NCI-H1092 treated with DMSO at 0.1 percent for 48 hours (cell line): Measurements from ENCODE around the gene PIK3CG.
"Not testable (repeated sequence)": the region's sequence is repeated elsewhere in the genome, so short reads cannot be mapped to it uniquely, and the experiment has no call there.

Experiments used
- DNase-seq: peaks from one replicate; lab custom pipeline; 2025; lab: John Stamatoyannopoulos, UW

Gene PIK3CG

GRCh38 chr7:106938803-106939202 is 73.7 kb downstream of the PIK3CG start:
- DNase-seq = no peak

DNA sequence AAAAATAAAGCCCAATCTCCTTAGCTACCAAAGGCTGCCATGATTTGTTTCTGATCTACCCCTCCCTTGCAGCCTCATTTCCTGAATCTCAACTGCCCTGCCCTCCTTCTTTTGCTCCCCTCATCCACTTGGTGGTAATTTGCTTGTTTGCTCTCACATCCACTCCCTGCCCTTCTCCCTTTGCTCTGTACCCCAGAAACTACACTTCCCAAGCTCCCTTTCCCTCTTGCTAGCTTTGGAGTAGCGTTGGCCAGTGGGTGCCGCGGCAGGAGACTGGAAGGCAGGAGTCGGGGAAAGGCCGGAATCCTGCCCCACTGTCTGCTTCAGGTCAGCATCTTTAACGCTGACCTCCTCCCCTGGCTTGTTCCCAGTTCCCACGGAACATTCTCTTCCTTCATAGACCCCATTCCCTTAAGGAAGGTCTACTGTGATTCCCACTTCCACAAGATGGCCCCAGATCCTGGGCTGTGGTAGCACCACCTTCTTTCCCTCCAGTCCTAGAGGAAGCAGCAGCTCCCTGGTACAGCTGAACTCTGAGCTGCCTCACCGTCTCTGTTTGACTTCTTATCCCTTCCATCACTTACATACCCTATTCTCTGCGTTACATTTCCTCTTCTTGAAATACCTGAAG is 79.1 kb downstream of the PIK3CG start:
- no peak for DNase-seq

GRCh38 chr7:106947244-106947728 is 82.2 kb downstream of the PIK3CG start:
- peak; percentile 85 for DNase-seq

DNA sequence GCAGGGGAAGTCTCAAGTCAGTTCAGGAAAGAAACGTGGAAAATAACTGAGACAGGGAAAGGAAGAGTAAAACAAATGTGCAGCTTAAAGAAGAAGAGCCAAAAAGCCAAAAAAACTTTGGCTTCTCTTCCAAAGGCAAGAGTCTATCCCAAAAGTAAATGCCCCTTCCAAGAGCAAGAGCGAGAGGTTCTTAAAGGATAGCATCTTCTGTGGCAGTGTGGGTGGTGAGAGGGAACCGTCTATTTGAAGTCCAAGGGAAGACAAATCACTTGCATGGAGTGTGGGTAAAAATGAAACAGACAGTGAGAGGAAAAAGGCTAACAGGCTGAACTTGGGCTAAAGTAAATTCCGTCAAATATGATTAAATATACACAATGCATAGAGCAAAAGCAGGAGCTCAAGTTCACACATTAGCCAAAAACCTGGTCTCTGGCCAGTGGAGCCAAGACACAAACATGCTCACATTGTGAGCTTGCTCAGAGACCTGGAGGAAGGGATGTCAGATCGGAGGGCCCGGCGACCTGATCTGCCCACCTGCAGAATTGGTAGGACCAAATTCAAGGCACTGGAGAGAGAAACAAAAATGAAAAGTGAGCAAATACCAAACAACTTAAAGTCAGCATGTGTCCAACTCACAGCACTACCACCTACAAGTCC is 87.0 kb downstream of the PIK3CG start:
- no peak for DNase-seq

DNA sequence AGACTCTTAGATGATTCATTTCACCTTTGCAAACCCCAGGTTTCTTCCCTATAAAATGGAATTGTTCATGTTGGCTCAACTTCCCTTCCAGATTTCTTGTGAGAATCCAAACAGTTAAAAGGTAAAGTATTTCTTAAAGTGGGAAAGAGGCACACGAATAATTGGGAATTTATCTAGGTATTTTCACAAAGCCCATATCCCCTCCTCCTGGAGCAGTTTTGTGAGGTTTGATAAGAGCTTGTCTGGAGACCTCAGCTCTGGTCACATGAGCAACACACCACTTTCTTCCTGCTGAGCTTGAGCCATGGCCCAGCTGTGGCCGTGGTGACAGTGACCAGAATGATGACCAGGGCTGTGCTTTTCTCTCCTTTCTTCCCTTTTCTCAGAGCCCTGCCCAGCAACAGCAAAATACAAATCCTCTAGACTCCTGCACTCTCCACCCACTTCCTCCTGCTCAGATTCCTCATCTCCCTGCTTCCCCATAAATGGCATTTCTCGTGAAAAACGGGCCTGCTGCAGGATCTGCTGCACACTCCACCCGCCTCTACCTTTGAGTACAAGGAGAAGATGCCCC is 87.7 kb downstream of the PIK3CG start:
- DNase-seq = no peak

- no peak for DNase-seq
Observed at GRCh38 chr7:106954840-106955239, 89.8 kb downstream of the PIK3CG start.

GRCh38 chr7:106955857-106956256 is 90.8 kb downstream of the PIK3CG start:
- DNase-seq = not testable (repeated sequence)
